Right ventricle myocardium superior (tissue), 1 donor: Measurements from ENCODE around the gene ALDH1L1. TPM values are rescaled to one million over a fixed set of nuclear protein-coding genes. Genes with fewer than 3 reads are reported as not detected.

Experiments used
- ATAC-seq: fragments of 200-7000 bp; cut with Tn5 transposase; one replicate; pipeline ENCODE4 v1.9.1; 2020; ENCODE audit warnings: mild to moderate bottlenecking; ENCODE audit not compliant: poor library complexity
- DNase-seq: peaks from one replicate; pipeline ENCODE4 v3.0.0-alpha.2; 2020
- intact Hi-C: fragments of 100-400 bp; cut with DNase I; formaldehyde crosslinking; loops from one replicate; pipeline ENCODE4 v1.11.2; 2022
- total RNA-seq: library from RNA; stranded (reverse); fragmentation: NEBNext Ultra II Directional; extraction: Animal tissue kit (Norgen Biotek cat#: 25700); gene quantifications from one replicate; pipeline ENCODE4 v1.2.1, GENCODE V29; 2021
- donor health status: DM: no; HTN: yes; CAD: no; lungs with severe emphysema.

ALDH1L1 gene
- total RNA-seq, 1 donor from 2014 or later, result 21.5 TPM

- intact Hi-C loops, result no loop called here
- no peak for DNase-seq
- ATAC-seq, result no peak
Observed at GRCh38 chr3:126054870-126055269, 125.5 kb downstream of the ALDH1L1 start.

DNA sequence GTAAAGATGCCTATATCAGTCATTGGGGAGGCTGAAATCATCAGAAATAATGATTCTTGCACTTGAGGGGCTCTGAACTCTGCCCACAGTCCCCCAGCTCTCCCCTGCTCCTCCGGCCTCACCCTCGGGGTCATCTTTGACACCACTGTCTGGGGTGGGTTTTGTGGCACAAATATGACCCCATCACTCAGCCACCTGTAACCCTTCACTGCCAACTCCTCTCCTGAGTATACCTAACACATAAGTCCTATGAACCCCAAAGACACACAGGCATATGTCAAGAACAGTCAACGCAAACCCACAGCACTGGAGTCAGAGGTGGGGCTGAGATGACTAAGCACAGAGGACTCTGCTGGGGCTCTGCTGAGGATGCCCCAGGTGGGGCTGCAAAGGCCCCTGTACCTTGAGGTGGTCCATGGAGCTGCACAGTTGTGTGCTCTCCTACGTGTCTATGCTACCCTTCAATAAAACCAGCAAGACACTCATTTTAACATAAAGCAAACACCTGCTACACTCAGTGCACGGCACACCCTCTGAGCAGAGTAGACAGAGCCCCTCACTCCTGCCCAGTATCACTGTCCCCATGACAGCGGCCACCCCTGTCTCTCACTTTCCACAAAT lies 126.3 kb downstream of the ALDH1L1 start:
- no peak for ATAC-seq
- intact Hi-C loops, result no loop called here

More for the DNA sequence above, 126.3 kb downstream of the ALDH1L1 start:
- no peak for DNase-seq

Other genes starting within 250 kb of the ALDH1L1 start
- gene ROPN1B, start 211.4 kb downstream of the ALDH1L1 start, total RNA-seq, result 4.6 TPM
- 34.7 TPM for gene SLC41A3, start 96.5 kb downstream of the ALDH1L1 start, total RNA-seq
- gene KLF15, start 176.8 kb upstream of the ALDH1L1 start, total RNA-seq, result 34.0 TPM
- not detected for gene CFAP100, start 214.3 kb upstream of the ALDH1L1 start, total RNA-seq